GM23338 (cell line): ENCODE results near the gene PTGDS. TPM values are rescaled to one million over a fixed set of nuclear protein-coding genes. Genes with fewer than 3 reads are reported as not detected.

Experiments used
- ATAC-seq: fragments of 200-7000 bp; cut with Tn5 transposase; 3 replicates; pipeline ENCODE4 v1.9.1; 2020
- DNase-seq: peaks from one replicate; pipeline ENCODE4 v3.0.0-alpha.2; 2015; ENCODE audit warnings: low spot score
- H2AFZ ChIP-seq: fragments of 200-600 bp; sonication (generic); 2 replicates; pipeline ENCODE4 v1.8.0; 2016; ENCODE audit warnings: antibody characterized with exemption, mild to moderate bottlenecking, moderate library complexity
- H3F3A ChIP-seq: fragments of 200-600 bp; sonication (generic); replicated peaks from 2 replicates; pipeline ENCODE4 v1.8.0; 2017; ENCODE audit warnings: antibody characterized with exemption, mixed run types, low read depth
- H3K27ac ChIP-seq: fragments of 200-600 bp; sonication (generic); 2 replicates; pipeline ENCODE4 v1.6.1; 2016; ENCODE audit warnings: low read depth
- H3K27me3 ChIP-seq: fragments of 200-600 bp; sonication (generic); 2 replicates; pipeline ENCODE4 v1.8.0; 2016; ENCODE audit warnings: mild to moderate bottlenecking, mixed run types, moderate library complexity; ENCODE audit not compliant: insufficient read depth
- H3K36me3 ChIP-seq: fragments of 200-600 bp; sonication (generic); 2 replicates; pipeline ENCODE4 v1.8.0; 2016; ENCODE audit warnings: mild to moderate bottlenecking; ENCODE audit not compliant: insufficient read depth
- H3K4me1 ChIP-seq: fragments of 200-600 bp; sonication (generic); 2 replicates; pipeline ENCODE4 v1.8.0; 2016; ENCODE audit warnings: mild to moderate bottlenecking, moderate library complexity; ENCODE audit not compliant: insufficient read depth
- H3K4me2 ChIP-seq: fragments of 200-600 bp; sonication (generic); 2 replicates; pipeline ENCODE4 v1.7.1; 2017; ENCODE audit warnings: mixed run types
- H3K4me3 ChIP-seq: fragments of 200-600 bp; sonication (generic); 2 replicates; pipeline ENCODE4 v1.6.1; 2016; ENCODE audit warnings: mixed run types
- H3K79me2 ChIP-seq: fragments of 200-600 bp; sonication (generic); replicated peaks from 2 replicates; pipeline ENCODE4 v1.8.0; 2017; ENCODE audit warnings: mild to moderate bottlenecking; ENCODE audit not compliant: insufficient read depth
- H3K9me2 ChIP-seq: fragments of 200-600 bp; sonication (generic); 2 replicates; pipeline ENCODE4 v1.8.0; 2017; ENCODE audit not compliant: insufficient read depth
- H4K20me1 ChIP-seq: fragments of 200-600 bp; sonication (generic); replicated peaks from 2 replicates; pipeline ENCODE4 v1.8.0; 2017; ENCODE audit warnings: mild to moderate bottlenecking; ENCODE audit not compliant: insufficient read depth
- H3K27ac Mint-ChIP-seq: 2 replicates; pipeline ENCODE4 v1.8.0; 2020; ENCODE audit warnings: inconsistent platforms, mild to moderate bottlenecking, moderate library complexity, mixed read lengths
- H3K27me3 Mint-ChIP-seq: 3 replicates; pipeline ENCODE4 v1.8.0; 2022; ENCODE audit warnings: low read depth, mild to moderate bottlenecking, moderate library complexity, mixed read lengths, inconsistent platforms; ENCODE audit not compliant: insufficient read depth, poor library complexity
- H3K36me3 Mint-ChIP-seq: 3 replicates; pipeline ENCODE4 v1.8.0; 2021; ENCODE audit warnings: low read depth, mild to moderate bottlenecking, inconsistent platforms, moderate library complexity, mixed read lengths
- H3K4me1 Mint-ChIP-seq: 3 replicates; pipeline ENCODE4 v1.8.0; 2020; ENCODE audit warnings: mild to moderate bottlenecking, inconsistent platforms, mixed read lengths
- H3K4me3 Mint-ChIP-seq: 3 replicates; pipeline ENCODE4 v1.8.0; 2021; ENCODE audit warnings: moderate library complexity, mild to moderate bottlenecking, inconsistent platforms, mixed read lengths
- H3K9me3 Mint-ChIP-seq: 3 replicates; pipeline ENCODE4 v1.8.0; 2020; ENCODE audit warnings: moderate library complexity, mild to moderate bottlenecking, inconsistent platforms, mixed read lengths
- CREB1 ChIP-seq: fragments of 250-450 bp; sonication (Bioruptor Pico); IDR thresholded peaks from 2 replicates; pipeline ENCODE4 v1.5.0; 2020; ENCODE audit warnings: low read depth, mild to moderate bottlenecking, moderate library complexity
- CTCF ChIP-seq, 2 experiments: fragments of 200-600 bp in 1 of 2; sonication (generic) in 1 of 2; conservative IDR thresholded peaks; 2 replicates each; pipeline versions ENCODE4 v1.5.1 to v1.6.1; 2016 to 2017; ENCODE audit warnings: antibody characterized with exemption in 2 of 2, low read depth in 2 of 2, mild to moderate bottlenecking in 2 of 2, moderate library complexity in 1 of 2
- EZH2 ChIP-seq: fragments of 200-600 bp; sonication (generic); IDR thresholded peaks from one replicate; pipeline ENCODE4 v1.8.0; 2017; ENCODE audit warnings: antibody characterized with exemption, mild to moderate bottlenecking, low read depth; ENCODE audit not compliant: unreplicated experiment
- EZH2phosphoT487 ChIP-seq: fragments of 200-600 bp; sonication (generic); IDR thresholded peaks from one replicate; pipeline ENCODE4 v1.8.1; 2018; ENCODE audit warnings: antibody characterized with exemption; ENCODE audit not compliant: unreplicated experiment
- JUNB ChIP-seq: IDR thresholded peaks from one replicate; pipeline ENCODE4 v1.6.1; 2016; ENCODE audit warnings: antibody characterized with exemption; ENCODE audit not compliant: unreplicated experiment
- NANOG ChIP-seq: IDR thresholded peaks from 2 replicates; pipeline ENCODE4 v1.6.1; 2016; ENCODE audit warnings: antibody characterized with exemption, borderline replicate concordance
- POLR2AphosphoS5 ChIP-seq: IDR thresholded peaks from 2 replicates; pipeline ENCODE4 v1.6.1; 2016; ENCODE audit warnings: antibody characterized with exemption, low read depth
- REST ChIP-seq: IDR thresholded peaks from one replicate; pipeline ENCODE4 v1.6.1; 2018; ENCODE audit warnings: antibody characterized with exemption; ENCODE audit not compliant: unreplicated experiment
- STAT1 ChIP-seq: IDR thresholded peaks from one replicate; pipeline ENCODE4 v1.6.1; 2016; ENCODE audit warnings: antibody characterized with exemption; ENCODE audit not compliant: unreplicated experiment
- ZNF114 ChIP-seq: fragments of 250-450 bp; sonication (Bioruptor Pico); IDR thresholded peaks from 2 replicates; pipeline ENCODE4 v1.5.0; 2020; ENCODE audit warnings: mild to moderate bottlenecking, moderate library complexity
- ZNF331 ChIP-seq: fragments of 250-450 bp; sonication (Bioruptor Pico); IDR thresholded peaks from 2 replicates; pipeline ENCODE4 v1.5.0; 2020; ENCODE audit warnings: low read depth, mild to moderate bottlenecking, moderate library complexity
- polyA plus RNA-seq: library from polyadenylated mRNA; unstranded; fragments of >200 nt; fragmentation: Nextera tagmentation; extraction: Ambion mirVana; gene quantifications from 2 replicates; pipeline ENCODE4 v1.2.1, GENCODE V29; 2016
- total RNA-seq: library from RNA; depleted of rRNA; stranded (reverse); fragments of >200 nt; shearing (Covaris generic); gene quantifications from 2 replicates; pipeline ENCODE4 v1.2.3, GENCODE V29; 2014
- TF ChIP-seq, protein P1 (sequence below): IDR thresholded peaks from 2 replicates; pipeline ENCODE4 v1.6.1; 2016; ENCODE audit warnings: antibody characterized with exemption
- TF ChIP-seq, protein P2 (sequence below): fragments of 250-450 bp; sonication (Bioruptor Pico); IDR thresholded peaks from 2 replicates; pipeline ENCODE4 v1.5.0; 2020; ENCODE audit warnings: mild to moderate bottlenecking, moderate library complexity

The PTGDS gene
- total and polyA plus RNA-seq, 2 experiments from 2014 or later, result 1.9 to 3.1 TPM

DNA sequence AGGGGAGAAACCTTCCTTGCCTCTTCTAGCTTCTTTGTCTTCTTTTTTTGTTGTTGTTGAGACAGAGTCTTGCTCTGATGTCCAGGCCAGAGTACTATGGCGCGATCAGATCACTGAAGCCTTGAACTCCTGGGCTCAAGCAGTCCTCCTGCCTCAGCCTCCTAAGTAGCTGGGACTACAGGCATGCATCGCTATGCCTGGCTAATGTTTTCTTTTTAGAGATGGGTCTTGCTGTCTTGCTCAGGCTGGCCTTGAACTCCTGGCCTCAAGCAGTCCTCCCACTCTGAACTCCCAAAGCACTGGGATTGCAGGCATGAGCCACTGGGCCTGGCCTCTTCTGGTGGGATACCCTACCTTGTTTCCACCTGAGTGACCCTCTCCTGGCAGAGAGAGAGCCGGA, 11.6 kb downstream of the PTGDS start (continued):
- TF ChIP-seq REST, result no peak

DNA sequence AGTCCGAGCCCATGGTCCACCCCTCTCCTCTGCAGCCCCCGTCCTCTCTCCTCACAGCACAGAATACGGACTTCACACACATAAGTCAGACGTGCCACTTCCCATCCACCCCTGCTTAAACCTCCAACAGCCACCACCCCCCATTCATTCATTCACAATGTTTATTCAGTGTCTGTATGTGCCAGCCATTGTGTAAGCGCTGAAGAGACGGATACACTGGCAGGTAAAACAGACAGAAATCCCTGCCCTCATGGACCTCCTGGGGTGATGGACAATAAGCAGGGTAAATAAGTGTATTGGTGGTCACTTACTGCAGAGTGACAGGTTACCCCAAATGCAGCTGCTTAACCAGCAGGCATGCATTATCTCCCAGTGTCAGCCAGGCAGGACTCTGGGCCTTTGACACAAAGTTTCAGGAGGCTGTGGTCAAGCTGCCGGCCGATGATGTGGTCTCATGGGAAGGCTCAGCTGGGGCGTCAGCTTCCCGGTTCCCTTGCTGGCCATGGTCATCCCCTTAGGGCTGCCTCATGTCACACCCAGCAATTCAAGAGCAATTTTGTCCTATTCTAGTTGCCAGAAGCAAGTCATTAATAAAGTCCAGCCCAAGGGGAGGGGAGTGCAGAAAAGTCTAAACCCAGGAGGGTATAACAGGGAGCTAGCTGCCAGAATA, 13.1 kb downstream of the PTGDS start:
- Histone ChIP-seq H3K36me3 (no peaks in the 10 kb centered on the region), H4K20me1 (no peaks in the 10 kb centered on the region), H3K27me3 (peaks cover 45% of the 10 kb centered on the region), H3K79me2 (no peaks in the 10 kb centered on the region), H3K4me3 (no peak overlapping the region), H3K4me1 (peaks cover 3% of the 10 kb centered on the region; the same call in 1 of the 2 replicates), H2AFZ (no peak overlapping the region), H3F3A (no peaks in the 10 kb centered on the region), H3K4me2 (no peak overlapping the region), H3K27ac (no peak overlapping the region), H3K9me2 (no peaks in the 10 kb centered on the region)
- no peaks in the 10 kb centered on the region; the same call in 2 of the 3 replicates for H3K36me3 Mint-ChIP-seq
- H3K4me1 Mint-ChIP-seq, result no peaks in the 10 kb centered on the region; the same call in 2 of the 3 replicates
- H3K27me3 Mint-ChIP-seq, result peaks cover 33% of the 10 kb centered on the region
- peak overlapping the region; percentile 16; the same call in 1 of the 3 replicates for H3K4me3 Mint-ChIP-seq
- DNase-seq (no peak), ATAC-seq (no peak)
- peaks cover 10% of the 10 kb centered on the region for H3K9me3 Mint-ChIP-seq
- H3K27ac Mint-ChIP-seq, result no peak overlapping the region
- TF ChIP-seq CTCF (conservative IDR thresholded peaks at IDR 0.05; ENCODE audit: low read depth in 2 of 2) (no peak), CREB1 (CRISPR knock-in tag) (no peak), ZNF331 (CRISPR knock-in tag) (no peak), EZH2 (no peak), ZNF114 (CRISPR knock-in tag) (no peak), EZH2phosphoT487 (no peak), NANOG (no peak), JUNB (no peak), STAT1 (no peak), POLR2AphosphoS5 (no peak)
- TF ChIP-seq, protein P1, sequence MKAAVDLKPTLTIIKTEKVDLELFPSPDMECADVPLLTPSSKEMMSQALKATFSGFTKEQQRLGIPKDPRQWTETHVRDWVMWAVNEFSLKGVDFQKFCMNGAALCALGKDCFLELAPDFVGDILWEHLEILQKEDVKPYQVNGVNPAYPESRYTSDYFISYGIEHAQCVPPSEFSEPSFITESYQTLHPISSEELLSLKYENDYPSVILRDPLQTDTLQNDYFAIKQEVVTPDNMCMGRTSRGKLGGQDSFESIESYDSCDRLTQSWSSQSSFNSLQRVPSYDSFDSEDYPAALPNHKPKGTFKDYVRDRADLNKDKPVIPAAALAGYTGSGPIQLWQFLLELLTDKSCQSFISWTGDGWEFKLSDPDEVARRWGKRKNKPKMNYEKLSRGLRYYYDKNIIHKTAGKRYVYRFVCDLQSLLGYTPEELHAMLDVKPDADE, result no peak
- TF ChIP-seq, protein P2, sequence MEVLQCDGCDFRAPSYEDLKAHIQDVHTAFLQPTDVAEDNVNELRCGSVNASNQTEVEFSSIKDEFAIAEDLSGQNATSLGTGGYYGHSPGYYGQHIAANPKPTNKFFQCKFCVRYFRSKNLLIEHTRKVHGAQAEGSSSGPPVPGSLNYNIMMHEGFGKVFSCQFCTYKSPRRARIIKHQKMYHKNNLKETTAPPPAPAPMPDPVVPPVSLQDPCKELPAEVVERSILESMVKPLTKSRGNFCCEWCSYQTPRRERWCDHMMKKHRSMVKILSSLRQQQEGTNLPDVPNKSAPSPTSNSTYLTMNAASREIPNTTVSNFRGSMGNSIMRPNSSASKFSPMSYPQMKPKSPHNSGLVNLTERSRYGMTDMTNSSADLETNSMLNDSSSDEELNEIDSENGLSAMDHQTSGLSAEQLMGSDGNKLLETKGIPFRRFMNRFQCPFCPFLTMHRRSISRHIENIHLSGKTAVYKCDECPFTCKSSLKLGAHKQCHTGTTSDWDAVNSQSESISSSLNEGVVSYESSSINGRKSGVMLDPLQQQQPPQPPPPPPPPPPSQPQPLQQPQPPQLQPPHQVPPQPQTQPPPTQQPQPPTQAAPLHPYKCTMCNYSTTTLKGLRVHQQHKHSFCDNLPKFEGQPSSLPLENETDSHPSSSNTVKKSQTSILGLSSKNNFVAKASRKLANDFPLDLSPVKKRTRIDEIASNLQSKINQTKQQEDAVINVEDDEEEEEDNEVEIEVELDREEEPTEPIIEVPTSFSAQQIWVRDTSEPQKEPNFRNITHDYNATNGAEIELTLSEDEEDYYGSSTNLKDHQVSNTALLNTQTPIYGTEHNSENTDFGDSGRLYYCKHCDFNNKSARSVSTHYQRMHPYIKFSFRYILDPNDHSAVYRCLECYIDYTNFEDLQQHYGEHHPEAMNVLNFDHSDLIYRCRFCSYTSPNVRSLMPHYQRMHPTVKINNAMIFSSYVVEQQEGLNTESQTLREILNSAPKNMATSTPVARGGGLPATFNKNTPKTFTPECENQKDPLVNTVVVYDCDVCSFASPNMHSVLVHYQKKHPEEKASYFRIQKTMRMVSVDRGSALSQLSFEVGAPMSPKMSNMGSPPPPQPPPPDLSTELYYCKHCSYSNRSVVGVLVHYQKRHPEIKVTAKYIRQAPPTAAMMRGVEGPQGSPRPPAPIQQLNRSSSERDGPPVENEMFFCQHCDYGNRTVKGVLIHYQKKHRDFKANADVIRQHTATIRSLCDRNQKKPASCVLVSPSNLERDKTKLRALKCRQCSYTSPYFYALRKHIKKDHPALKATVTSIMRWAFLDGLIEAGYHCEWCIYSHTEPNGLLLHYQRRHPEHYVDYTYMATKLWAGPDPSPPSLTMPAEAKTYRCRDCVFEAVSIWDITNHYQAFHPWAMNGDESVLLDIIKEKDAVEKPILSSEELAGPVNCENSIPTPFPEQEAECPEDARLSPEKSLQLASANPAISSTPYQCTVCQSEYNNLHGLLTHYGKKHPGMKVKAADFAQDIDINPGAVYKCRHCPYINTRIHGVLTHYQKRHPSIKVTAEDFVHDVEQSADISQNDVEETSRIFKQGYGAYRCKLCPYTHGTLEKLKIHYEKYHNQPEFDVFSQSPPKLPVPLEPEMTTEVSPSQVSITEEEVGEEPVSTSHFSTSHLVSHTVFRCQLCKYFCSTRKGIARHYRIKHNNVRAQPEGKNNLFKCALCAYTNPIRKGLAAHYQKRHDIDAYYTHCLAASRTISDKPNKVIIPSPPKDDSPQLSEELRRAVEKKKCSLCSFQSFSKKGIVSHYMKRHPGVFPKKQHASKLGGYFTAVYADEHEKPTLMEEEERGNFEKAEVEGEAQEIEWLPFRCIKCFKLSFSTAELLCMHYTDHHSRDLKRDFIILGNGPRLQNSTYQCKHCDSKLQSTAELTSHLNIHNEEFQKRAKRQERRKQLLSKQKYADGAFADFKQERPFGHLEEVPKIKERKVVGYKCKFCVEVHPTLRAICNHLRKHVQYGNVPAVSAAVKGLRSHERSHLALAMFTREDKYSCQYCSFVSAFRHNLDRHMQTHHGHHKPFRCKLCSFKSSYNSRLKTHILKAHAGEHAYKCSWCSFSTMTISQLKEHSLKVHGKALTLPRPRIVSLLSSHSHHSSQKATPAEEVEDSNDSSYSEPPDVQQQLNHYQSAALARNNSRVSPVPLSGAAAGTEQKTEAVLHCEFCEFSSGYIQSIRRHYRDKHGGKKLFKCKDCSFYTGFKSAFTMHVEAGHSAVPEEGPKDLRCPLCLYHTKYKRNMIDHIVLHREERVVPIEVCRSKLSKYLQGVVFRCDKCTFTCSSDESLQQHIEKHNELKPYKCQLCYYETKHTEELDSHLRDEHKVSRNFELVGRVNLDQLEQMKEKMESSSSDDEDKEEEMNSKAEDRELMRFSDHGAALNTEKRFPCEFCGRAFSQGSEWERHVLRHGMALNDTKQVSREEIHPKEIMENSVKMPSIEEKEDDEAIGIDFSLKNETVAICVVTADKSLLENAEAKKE (CRISPR knock-in tag), result no peak
